Right ventricle myocardium inferior (tissue), 1 donor: ENCODE results near the gene SGMS1. TPM values are rescaled to one million over a fixed set of nuclear protein-coding genes. Genes with fewer than 3 reads are reported as not detected.
"Not testable (repeated sequence)": the region's sequence is repeated elsewhere in the genome, so short reads cannot be mapped to it uniquely, and the experiment has no call there.

Experiments
- ATAC-seq: fragments of 200-7000 bp; cut with Tn5 transposase; one replicate; pipeline ENCODE4 v1.9.1; 2020; ENCODE audit warnings: mild to moderate bottlenecking, moderate library complexity
- DNase-seq: peaks from one replicate; pipeline ENCODE4 v3.0.0; 2021; ENCODE audit errors: missing footprints
- intact Hi-C: fragments of 100-400 bp; cut with DNase I; formaldehyde crosslinking; loops from one replicate; pipeline ENCODE4 v1.11.0; 2022
- total RNA-seq: library from RNA; stranded (reverse); fragmentation: NEBNext Ultra II Directional; extraction: Animal tissue kit (Norgen Biotek cat#: 25700); gene quantifications from one replicate; pipeline ENCODE4 v1.2.1, GENCODE V29; 2021
- donor health status: DM: no; HTN: yes; CAD: no; lungs with severe emphysema.

Gene SGMS1
- total RNA-seq, 1 donor from 2014 or later, result 23.1 TPM

GRCh38 chr10:50387007-50387731, 236.6 kb downstream of the SGMS1 start:
- DNase-seq (no peak), ATAC-seq (no peak)
- intact Hi-C loops, result no loop called here

- ATAC-seq, result peak; percentile 64
- intact Hi-C loops, result no loop called here
- no peak for DNase-seq
Measured at GRCh38 chr10:50385624-50386023, 238.1 kb downstream of the SGMS1 start.

- intact Hi-C loops, result no loop called here
- no peak for ATAC-seq
- DNase-seq, result no peak
Measured at GRCh38 chr10:50384898-50385297, 238.9 kb downstream of the SGMS1 start.

- ATAC-seq, result no peak
- DNase-seq, result no peak
- intact Hi-C loops, result no loop called here
Measured at GRCh38 chr10:50384238-50384637, 239.5 kb downstream of the SGMS1 start.

- ATAC-seq, result peak; percentile 45
- intact Hi-C loops, result no loop called here
- DNase-seq, result no peak
Measured at GRCh38 chr10:50382576-50383023, 241.2 kb downstream of the SGMS1 start.

GRCh38 chr10:50381642-50382041, 242.1 kb downstream of the SGMS1 start:
- ATAC-seq (peak; percentile 43), DNase-seq (no peak)
- intact Hi-C loops, result no loop called here

- no peak for DNase-seq
- intact Hi-C loops, result no loop called here
- no peak for ATAC-seq
Measured at GRCh38 chr10:50379616-50380015, 244.1 kb downstream of the SGMS1 start.

- ATAC-seq (no peak), DNase-seq (no peak)
- intact Hi-C loops, result no loop called here
Measured at GRCh38 chr10:50375745-50376144, 248.0 kb downstream of the SGMS1 start.

- DNase-seq, result no peak
- no peak for ATAC-seq
- intact Hi-C loops, result no loop called here
Measured at GRCh38 chr10:50375051-50375452, 248.7 kb downstream of the SGMS1 start.

GRCh38 chr10:50373821-50374501, 249.8 kb downstream of the SGMS1 start:
- DNase-seq (no peak), ATAC-seq (peak; percentile 81)
- intact Hi-C loops, result loop anchor here (5.0 kb wide), 1 partner anchor 43 kb away; no protein-coding TSS in a partner anchor

GRCh38 chr10:50369931-50370330, 253.8 kb downstream of the SGMS1 start:
- DNase-seq (no peak), ATAC-seq (no peak)
- intact Hi-C loops, result loop anchor here (5.0 kb wide), 1 partner anchor 47 kb away; no protein-coding TSS in a partner anchor

- no peak for ATAC-seq
- DNase-seq, result no peak
- intact Hi-C loops, result no loop called here
Measured at GRCh38 chr10:50367732-50368131, 256.0 kb downstream of the SGMS1 start.

GRCh38 chr10:50366421-50366820, 257.3 kb downstream of the SGMS1 start:
- intact Hi-C loops, DNase-seq, ATAC-seq: not testable (repeated sequence)

GRCh38 chr10:50364730-50365129, 259.0 kb downstream of the SGMS1 start:
- not testable (repeated sequence) for DNase-seq, ATAC-seq
- intact Hi-C loops, result loop anchor here (5.0 kb wide), 1 partner anchor 37 kb away; no protein-coding TSS in a partner anchor

GRCh38 chr10:50362547-50363125, 261.1 kb downstream of the SGMS1 start:
- intact Hi-C loops, result loop anchor here (5.0 kb wide), 1 partner anchor 35 kb away; no protein-coding TSS in a partner anchor
- DNase-seq (no peak), ATAC-seq (no peak)

GRCh38 chr10:50361946-50362345, 261.8 kb downstream of the SGMS1 start:
- no peak for ATAC-seq
- no peak for DNase-seq
- intact Hi-C loops, result loop anchor here (5.0 kb wide), 1 partner anchor 35 kb away; no protein-coding TSS in a partner anchor

GRCh38 chr10:50360077-50360850, 263.5 kb downstream of the SGMS1 start:
- intact Hi-C loops, result loop anchor here (5.0 kb wide), 1 partner anchor 33 kb away; no protein-coding TSS in a partner anchor
- DNase-seq (no peak), ATAC-seq (peak; percentile 44)

- DNase-seq, result no peak
- no peak for ATAC-seq
- intact Hi-C loops, result no loop called here
Measured at GRCh38 chr10:50358925-50359687, 264.6 kb downstream of the SGMS1 start.
